ENCODE data around the gene SOS2.

DNA sequence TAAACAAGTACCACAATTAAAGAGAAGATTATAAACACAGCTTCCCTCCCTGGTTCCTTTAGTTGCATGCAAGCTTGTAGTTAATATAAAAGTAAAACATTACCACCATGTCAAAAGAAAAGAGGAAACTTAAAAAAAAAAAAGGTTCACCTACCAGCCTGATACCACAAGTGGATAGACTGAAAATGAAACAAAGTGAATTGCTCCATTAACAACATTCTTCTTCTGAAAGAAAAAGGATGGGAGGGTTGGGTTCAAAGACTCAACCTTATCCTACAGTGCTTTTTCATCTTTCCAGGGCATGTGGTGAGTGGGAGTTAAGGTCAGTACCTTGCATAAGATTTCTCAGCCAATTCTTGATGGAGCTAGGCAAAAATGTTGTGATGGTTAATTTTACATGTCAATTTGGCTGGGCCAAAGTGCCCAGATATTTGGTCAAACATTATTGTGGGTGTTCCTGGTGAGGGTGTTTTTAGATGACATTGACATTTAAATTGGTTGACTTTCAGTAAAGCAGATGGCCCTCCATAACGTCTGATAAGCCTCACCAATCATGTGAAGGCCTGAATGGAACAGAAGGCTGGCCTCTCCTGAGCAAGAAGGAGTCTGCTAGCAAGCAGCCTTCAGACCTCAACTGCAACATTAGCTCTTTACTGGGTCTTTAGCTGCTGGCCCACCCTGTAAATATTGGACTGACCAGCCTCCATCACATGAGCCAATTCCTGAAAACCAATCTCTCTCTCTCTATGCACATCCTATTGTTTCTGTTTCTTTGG, 143.8 kb downstream of the SOS2 start:
- TF ChIP-seq, protein P1, sequence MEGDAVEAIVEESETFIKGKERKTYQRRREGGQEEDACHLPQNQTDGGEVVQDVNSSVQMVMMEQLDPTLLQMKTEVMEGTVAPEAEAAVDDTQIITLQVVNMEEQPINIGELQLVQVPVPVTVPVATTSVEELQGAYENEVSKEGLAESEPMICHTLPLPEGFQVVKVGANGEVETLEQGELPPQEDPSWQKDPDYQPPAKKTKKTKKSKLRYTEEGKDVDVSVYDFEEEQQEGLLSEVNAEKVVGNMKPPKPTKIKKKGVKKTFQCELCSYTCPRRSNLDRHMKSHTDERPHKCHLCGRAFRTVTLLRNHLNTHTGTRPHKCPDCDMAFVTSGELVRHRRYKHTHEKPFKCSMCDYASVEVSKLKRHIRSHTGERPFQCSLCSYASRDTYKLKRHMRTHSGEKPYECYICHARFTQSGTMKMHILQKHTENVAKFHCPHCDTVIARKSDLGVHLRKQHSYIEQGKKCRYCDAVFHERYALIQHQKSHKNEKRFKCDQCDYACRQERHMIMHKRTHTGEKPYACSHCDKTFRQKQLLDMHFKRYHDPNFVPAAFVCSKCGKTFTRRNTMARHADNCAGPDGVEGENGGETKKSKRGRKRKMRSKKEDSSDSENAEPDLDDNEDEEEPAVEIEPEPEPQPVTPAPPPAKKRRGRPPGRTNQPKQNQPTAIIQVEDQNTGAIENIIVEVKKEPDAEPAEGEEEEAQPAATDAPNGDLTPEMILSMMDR (conservative IDR thresholded peaks at IDR 0.05; ENCODE audit: low read depth, low read length) = no peak
- TF ChIP-seq, protein P2, sequence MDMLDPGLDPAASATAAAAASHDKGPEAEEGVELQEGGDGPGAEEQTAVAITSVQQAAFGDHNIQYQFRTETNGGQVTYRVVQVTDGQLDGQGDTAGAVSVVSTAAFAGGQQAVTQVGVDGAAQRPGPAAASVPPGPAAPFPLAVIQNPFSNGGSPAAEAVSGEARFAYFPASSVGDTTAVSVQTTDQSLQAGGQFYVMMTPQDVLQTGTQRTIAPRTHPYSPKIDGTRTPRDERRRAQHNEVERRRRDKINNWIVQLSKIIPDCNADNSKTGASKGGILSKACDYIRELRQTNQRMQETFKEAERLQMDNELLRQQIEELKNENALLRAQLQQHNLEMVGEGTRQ (IDR thresholded peaks at IDR 0.05; ENCODE audit: low read depth, low read length) = no peak
- TF ChIP-seq, protein P3, sequence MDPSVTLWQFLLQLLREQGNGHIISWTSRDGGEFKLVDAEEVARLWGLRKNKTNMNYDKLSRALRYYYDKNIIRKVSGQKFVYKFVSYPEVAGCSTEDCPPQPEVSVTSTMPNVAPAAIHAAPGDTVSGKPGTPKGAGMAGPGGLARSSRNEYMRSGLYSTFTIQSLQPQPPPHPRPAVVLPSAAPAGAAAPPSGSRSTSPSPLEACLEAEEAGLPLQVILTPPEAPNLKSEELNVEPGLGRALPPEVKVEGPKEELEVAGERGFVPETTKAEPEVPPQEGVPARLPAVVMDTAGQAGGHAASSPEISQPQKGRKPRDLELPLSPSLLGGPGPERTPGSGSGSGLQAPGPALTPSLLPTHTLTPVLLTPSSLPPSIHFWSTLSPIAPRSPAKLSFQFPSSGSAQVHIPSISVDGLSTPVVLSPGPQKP (IDR thresholded peaks at IDR 0.05; ENCODE audit: borderline replicate concordance, low read depth, low read length) = no peak
- TF ChIP-seq CEBPB (IDR thresholded peaks at IDR 0.05; ENCODE audit: low read depth, low read length) (no peak), RAD21 (IDR thresholded peaks at IDR 0.05; ENCODE audit: low read length) (no peak), MXI1 (IDR thresholded peaks at IDR 0.05; ENCODE audit: borderline replicate concordance, low read depth, low read length) (no peak), MAFK (IDR thresholded peaks at IDR 0.05; ENCODE audit: low read depth, low read length) (no peak)
